Stimulated activated CD8-positive, alpha-beta memory T cell treated with anti-CD3 and anti-CD28 coated beads, Interleukin-2, amount 100 ng/mL, for 1 hour (primary cell): ENCODE measurements around the gene NDUFA1.
"Not testable (repeated sequence)": the region's sequence is repeated elsewhere in the genome, so short reads cannot be mapped to it uniquely, and the experiment has no call there.

ENCODE experiments used
- DNase-seq, 2 donors: peaks; one replicate each; pipeline ENCODE4 v3.0.0-alpha.2; 2020; ENCODE audit warnings: low read depth in 2 of 2

The NDUFA1 gene

DNA sequence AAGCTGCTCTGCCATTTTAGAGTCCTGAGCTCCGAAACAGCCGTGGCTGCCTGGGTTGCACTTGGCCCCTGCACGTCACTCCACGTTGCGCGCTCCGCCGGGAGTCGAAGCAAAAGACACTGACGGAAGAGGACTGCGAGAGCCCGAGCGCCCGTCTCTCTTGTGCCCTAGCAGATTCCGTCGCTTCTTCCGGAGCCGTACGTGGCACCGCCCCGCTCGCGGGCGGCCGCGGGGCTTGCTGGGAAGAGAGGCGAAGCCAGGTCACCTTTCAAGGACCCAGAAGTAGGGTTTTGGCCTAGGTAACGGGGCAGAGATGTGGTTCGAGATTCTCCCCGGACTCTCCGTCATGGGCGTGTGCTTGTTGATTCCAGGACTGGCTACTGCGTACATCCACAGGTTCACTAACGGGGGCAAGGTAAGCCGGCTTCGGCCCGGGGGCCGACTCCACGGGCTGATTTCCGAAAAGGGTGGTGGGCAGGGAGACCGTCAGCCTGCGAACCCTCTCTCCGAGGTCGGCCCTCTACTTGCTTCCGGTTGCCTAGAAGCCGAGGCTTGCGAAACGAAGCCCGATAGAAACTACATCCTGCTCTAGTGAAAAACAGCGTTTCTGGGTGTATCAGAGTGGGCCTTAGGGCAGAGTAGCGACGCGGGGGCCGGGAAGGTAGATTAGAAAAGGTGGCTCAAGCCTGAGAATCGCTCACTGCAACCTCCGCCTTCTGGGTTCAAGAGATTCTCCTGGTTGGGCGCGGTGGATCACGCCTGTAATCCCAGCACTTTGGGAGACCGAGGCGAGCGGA lies at the start of gene NDUFA1, which contains the start of gene RNF113A:
TSS of gene NDUFA1 (plus strand) at position 234 of the 797 bp plus-strand sequence. CDS start at position 314, 80 bp downstream.
TSS of gene RNF113A (minus strand) at position 135 of the 797 bp plus-strand sequence. CDS start at position 15, 120 bp downstream.
- peak; percentile 62 to 71 for DNase-seq

DNA sequence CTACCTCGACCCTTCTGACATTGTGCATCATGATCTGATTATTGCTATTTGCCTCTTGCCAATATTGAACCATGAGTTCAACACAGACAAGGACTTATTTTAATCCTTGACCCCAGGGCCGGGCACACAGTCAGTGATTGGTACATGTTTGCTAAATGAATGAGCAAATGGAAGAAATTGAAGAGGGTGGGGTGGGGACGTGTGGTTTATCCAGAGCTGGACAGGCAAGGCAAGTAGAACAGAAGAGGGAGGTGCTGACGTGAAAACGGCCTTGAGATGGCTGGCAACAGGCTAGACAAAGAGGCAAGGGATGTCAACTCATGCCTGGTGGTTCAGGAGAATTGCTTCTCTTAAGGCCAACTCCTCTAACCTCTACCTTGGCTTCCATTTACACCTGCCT lies 47.4 kb upstream of the NDUFA1 start:
- not testable (repeated sequence) for DNase-seq

- DNase-seq, result no peak
Observed at GRCh38 chrX:119826399-119826959, 45.2 kb upstream of the NDUFA1 start.

GRCh38 chrX:119828446-119828845 lies 43.2 kb upstream of the NDUFA1 start:
- DNase-seq, result no peak

GRCh38 chrX:119833905-119834304 lies 37.7 kb upstream of the NDUFA1 start:
- DNase-seq, result no peak

DNA sequence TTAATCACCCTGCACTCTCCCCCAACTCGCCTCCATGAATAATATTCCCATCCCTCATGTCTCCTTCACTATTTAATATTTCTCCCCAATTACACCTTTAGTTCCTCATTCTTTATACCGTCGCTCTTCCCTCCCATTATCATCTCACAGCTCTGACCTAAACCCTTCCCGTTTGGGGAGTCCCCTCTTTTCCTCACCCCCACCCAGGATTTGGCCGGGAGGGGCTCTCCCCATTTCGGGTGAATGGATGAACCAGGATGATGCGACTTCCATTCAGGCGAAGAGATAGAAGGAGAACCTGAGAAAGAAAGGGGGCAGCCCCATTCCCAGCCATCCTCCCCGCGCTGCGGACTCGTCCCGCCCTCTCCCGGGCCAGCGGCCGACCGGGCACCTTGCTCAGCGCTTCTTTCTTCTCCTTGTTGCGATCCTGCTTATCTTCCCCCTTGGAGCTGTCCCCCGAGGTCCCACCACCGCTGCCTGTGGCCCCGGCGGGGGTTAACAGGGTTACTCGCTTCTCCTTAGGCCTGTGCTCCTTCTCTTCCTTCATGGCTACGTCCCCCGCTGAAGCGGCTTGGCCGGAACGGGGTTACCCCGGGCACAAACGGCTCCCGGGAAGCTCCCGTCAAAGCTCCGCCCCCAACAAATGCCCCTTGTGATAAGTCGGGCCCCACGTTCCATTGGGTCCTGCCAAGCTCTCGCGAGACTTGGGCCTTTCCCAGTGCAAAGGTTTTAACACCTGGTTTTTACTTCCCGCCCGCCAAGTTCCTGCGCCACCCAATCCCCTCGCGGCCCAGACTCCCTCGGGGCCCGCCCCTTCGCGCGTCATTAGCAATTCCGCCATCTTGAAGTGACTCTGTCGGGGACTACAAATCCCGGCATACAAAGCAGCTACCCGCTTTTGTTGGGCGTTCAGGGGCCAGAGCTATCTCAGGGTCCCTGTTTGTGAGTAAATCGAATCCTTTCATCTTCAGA lies 19.0 kb upstream of the NDUFA1 start, which contains the start of gene UPF3B:
TSS of gene UPF3B (minus strand) at position 582 of the 972 bp plus-strand sequence. CDS start at position 547, 35 bp downstream.
- peak; percentile 84 to 86 for DNase-seq

- DNase-seq, result no peak
Observed at GRCh38 chrX:119853444-119853843, 18.2 kb upstream of the NDUFA1 start.

DNA sequence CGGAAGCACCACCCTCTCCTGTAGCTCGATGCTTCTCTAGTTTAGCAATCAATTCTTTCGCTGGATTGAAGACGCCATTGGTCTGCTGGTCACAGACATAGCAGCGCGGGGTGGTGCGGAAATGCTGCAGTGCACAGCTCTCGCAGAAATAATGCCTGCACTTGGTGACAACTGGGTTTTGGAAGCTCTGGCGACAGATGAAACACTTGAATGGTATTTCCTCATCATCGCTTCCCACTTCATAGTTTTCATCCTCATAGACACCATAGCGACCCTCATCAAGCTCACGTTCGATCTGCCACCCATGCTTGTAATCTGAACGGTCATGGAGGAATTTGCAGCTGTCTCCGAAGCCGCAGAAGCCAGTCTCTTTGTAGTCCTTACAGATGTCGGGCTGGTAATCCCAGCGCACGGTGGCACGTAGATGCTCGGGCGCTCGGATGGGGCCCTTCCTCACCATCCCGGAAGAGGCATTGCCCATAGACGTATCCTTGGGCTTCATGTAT lies 953 bp upstream of the NDUFA1 start:
- DNase-seq, result peak in 1 of 2 donors; percentile 5

- no peak for DNase-seq
Observed at GRCh38 chrX:119871245-119871598, 410 bp upstream of the NDUFA1 start.

DNA sequence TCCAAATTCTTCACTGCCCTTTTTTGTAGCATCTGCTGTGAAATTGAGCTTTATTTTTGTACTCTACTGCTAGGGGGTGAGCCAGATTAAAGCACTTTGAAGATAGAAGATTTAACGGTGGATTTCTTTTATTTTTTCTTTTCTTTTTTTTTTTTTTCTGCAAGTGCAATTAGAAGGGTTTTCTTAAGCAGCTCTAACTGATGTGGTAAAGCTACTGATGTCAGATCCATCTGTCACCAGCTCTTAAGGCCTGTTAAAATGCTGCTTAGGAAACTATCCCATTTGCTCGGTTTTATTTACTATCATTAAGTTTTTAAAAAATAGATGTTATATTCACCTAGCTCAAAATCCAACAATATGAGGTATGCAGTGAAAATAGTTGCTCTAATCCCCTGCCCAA lies 7.1 kb downstream of the NDUFA1 start:
- DNase-seq, result no peak

GRCh38 chrX:119880076-119880475 lies 8.4 kb downstream of the NDUFA1 start:
- no peak for DNase-seq

DNA sequence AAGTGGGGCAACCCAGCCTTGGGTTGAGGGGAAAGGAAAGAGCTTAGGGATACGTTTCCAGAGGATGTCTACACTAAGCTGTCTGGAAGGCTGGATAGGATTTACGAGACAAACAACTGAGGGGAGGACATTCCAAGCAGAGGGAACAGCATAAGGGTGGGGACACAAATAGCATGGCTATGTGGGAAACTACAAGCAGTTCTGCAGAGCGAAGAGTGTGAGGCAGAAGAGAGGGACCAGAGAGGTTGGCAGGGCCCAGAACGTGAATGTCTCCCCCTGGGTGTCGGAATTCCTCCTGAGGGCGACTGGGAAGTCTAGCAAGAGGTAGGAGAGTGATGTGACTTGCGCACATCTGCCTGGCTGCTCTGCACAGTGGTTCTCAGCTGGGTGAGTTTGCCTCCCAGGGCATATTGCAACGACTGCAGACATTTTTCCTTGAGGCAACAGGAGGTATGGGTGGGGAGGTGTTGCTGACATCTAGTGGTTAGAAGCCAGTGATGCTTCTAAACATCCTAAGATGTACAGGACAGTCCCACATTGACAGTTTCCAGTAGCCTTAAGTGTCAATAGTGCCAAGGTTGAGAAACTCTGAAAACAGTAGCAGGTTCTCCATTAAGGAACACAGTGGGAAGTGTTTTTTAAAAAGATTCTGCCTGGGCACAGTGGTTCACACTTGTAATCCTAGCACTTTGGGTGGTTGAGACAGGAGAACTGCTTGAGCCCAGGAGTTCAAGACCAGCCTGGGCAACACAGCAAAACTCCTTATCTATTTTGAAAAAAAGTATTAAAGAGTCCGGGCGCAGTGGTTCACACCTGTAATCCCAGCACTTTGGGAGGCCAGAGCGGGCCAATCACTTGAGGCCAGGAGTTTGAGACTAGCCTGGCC lies 9.2 kb downstream of the NDUFA1 start:
- DNase-seq, result no peak

- no peak for DNase-seq
Observed at GRCh38 chrX:119885554-119886428, 14.2 kb downstream of the NDUFA1 start.

DNA sequence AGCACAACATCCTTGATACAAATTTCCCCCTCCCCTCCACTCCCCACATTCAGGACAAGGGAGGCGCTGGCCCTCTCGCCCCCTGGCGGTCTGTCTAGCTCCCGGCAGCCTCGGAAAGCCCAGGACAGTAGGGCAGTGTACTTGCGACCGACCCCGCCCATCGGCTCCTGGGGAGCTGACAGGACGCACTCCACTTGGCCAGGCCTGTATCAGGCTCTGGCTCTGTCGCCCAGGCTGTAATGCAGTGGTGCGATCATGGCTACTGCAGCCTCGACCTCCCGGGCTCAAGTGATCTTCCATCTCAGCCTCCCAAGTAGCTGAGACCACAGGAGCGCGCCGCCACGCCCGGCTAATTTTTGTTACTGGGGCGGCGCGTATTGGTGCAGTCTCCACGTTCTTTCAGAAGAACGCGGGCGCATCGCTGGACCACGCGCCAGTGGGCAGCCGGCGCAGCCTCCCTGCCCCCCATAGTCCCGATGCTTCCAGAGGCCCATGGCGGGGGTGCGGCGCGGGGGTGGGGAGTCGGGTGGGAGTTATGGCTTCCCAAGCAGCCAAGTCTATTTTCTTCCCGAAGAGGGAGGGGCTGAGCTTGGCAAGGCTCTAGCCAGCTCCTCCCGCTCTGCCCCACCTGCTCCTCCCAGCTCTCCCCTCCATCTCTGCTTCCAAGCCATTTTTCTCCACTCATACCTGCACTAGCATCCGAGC lies 16.2 kb downstream of the NDUFA1 start:
- DNase-seq, result peak in 1 of 2 donors; percentile 20

DNA sequence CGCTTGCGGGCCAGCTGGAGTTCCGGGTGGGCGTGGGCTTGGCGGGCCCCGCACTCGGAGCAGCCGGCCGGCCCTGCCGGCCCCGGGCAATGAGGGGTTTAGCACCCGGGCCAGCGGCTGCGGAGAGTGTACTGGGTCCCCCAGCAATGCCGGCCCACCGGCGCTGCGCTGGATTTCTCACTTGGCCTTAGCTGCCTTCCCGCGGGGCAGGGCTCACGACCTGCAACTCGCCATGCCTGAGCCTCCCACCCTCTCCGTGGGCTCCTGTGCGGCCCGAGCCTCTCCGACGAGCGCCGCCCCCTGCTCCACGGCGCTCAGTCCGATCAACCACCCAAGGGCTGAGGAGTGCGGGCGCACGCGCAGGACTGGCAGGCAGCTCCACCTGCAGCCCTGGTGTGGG lies 19.0 kb downstream of the NDUFA1 start:
- DNase-seq, result not testable (repeated sequence)

- DNase-seq, result not testable (repeated sequence)
Observed at GRCh38 chrX:119891961-119892692, 20.5 kb downstream of the NDUFA1 start.

- no peak for DNase-seq
Observed at GRCh38 chrX:119895843-119896326, 24.3 kb downstream of the NDUFA1 start, which contains the start of gene AKAP14. AKAP14 (plus strand) TSS chrX:119895893; CDS start chrX:119903224, 7,331 bp downstream.

GRCh38 chrX:119899125-119899524 lies 27.5 kb downstream of the NDUFA1 start:
- DNase-seq, result no peak
